GM21390 (cell line): Measurements from ENCODE around the gene VSX2.

ENCODE experiments used
- ATAC-seq: cut with Tn5 transposase; IDR thresholded peaks from one replicate; pipeline ENCODE4 v1.9.1; 2021; ENCODE audit not compliant: unreplicated experiment

Gene VSX2

DNA sequence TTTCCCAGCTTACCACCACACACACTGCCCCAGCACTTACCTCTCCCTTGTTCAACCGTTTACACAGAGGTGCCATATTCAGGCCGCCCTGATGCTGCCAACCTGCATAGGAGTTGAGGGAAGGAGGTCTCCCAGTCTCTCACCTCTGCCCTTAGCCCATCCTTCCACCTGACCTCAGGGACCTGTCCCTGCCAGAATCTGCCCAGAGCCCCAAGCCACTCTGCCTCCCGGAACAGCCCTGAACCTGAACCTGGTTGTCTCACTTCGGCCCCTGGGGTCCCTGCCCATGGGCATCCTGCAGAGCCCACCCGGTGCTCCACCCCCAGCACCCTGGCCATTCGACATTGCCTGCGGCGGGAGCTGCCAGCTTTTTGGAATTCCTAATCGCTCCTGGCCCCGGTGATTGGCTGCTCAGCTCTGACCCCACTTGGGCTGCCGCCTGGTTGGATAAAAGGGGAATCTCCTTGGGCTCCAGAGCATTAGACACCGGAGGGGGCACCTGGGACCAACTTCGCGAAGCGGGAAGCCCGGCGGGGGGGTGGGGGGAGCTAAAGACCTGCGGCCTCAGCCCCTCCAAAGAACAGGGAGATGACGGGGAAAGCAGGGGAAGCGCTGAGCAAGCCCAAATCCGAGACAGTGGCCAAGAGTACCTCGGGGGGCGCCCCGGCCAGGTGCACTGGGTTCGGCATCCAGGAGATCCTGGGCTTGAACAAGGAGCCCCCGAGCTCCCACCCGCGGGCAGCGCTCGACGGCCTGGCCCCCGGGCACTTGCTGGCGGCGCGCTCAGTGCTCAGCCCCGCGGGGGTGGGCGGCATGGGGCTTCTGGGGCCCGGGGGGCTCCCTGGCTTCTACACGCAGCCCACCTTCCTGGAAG lies at the start of gene VSX2:
Gene VSX2, plus strand, starts transcription at position 476 of the 874 bp plus-strand sequence. Its CDS starts 113 bp downstream, at position 589.
- no peak for ATAC-seq

DNA sequence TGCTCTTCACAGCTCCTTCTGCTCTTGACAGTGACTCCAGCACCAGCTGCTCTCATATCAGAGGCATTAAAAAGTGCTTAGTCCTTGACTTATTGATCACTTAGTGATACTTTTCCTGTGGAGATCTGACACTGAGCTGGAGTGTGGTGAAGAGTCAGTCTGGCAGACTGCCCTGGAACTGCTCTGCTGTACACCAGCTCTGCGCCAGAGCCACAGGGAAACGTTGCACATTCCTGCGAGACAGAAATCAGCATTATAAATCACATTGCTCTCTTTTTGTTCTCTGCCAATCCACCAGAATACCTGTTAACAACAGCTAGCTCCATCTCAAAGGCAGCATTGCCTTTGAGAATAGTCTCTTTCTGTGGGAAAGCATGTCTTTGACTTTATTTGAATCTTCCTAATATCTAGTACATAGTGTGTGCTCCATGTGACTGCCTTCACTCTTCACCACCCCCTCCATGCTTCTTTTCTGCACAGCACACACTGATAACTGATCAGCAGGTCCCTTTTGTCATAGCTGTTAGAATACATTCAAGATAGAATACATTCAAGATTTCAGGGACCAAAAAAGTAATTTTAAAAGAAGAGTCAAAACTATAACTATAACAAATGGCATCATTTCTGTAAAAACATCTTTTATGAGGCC lies 48.2 kb upstream of the VSX2 start:
- ATAC-seq: no peak

DNA sequence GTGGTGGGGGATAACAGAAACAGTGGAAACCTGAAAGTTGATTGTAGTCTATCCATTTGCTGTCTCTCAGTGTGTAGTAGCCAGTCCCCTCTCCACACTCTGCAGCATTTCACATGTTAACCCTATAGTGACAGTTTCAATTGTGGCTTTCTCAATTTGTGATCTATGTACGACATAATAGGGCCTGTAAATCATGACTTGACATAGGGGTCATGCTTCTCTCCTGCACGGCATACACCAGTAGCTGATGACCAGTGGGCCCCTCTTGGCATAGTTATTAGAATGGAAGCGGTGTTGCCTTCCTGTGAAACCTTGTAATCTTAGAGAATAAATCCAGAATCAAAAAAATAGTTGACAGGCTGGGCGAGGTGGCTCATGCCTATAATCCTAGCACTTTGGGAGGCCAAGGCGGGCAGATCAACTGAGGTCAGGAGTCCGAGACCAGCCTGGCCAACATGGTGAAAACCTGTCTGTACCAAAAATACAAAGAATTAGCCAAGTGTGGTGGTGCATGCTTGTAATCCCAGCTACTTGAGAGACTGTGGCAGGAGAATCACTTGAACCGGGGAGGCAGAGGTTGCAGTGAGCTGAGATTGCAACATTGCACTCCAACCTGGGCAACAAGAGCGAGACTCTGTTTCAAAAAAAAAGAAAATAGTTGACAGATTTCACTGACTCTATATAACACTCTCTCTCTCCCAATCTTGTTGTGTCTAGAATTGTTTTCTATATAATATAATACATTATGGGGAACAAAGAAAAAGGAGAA lies 44.6 kb upstream of the VSX2 start:
- ATAC-seq: no peak

- ATAC-seq: no peak
Observed at GRCh38 chr14:74195623-74196022, 43.6 kb upstream of the VSX2 start.

DNA sequence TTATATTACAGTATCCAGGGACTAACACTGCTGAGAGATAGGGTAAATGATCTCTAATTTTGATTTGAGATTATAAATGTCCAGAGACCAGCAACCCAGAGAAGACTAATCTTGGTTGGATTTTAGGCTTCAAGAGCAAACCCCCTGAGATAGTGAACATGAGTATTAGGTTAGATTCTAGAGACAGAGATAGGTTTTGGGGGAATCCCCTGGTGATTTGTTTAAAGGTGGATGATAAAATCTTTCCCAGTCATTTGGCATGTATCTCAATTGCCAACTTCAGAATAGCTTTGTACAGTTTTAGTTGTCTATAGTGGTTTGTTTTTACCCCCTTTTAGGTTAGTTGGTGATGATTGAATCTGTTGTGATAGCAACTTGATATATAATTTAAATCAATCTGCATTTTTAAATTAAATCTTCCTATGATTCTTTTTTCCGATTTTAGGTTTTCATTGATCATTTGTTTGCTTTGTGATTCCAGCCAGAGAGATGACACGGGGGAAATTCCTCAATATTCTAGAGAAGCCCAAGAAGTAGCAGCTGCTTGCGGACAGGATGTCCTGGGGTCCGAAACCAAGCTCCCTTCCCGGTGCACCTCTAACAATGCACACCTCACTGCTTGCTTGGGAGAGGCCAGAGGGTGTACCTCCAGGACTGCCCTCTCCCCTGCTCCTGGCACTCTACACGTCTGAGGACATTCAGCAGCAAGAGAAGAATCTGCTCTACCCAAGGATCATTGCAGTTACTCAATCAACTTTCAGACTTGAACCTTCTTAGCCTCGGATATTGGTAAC lies 40.6 kb upstream of the VSX2 start:
- ATAC-seq: no peak

GRCh38 chr14:74202113-74202512 lies 37.1 kb upstream of the VSX2 start:
- ATAC-seq: no peak

- no peak for ATAC-seq
Observed at GRCh38 chr14:74203639-74204038, 35.6 kb upstream of the VSX2 start.

- ATAC-seq: no peak
Observed at GRCh38 chr14:74204491-74204890, 34.8 kb upstream of the VSX2 start.

DNA sequence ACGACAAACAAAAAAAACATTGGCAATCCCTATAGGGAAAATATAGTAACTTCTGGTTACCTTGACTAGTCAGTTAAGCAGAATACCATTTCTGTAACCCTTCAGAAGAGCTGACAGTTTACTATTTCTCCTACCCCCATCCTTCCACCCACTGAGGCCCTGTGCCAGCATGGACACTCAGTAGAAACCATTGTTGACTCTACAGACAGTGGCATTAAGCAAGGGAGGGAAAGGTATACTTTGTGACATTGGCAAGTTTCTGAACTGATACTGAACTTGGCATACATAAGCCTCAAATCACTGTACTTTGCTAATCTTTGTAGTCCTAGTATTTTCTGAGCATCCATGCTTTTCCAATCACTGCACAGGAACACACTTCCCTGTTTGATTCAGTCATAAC lies 33.4 kb upstream of the VSX2 start:
- ATAC-seq: no peak

DNA sequence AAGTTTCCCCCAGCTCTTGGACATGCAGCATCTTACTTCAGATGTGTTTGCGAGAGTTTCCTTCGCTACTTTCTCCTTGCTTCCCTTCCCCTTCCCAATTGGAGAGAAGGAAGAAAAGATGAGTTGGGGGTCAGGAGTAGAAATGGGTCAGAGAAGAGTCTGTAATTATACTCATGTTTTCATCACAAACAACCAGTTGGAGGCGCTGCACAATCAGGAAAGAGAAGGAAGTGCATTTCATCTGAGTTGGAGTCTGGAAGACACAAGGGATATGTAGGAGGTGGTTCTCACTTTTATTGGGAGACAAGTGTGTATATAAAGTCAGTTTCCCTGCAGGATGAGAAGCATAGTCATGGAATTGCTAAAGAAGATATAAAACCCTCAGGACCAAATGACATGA lies 31.3 kb upstream of the VSX2 start:
- ATAC-seq: no peak

- ATAC-seq: no peak
Observed at GRCh38 chr14:74208642-74209041, 30.6 kb upstream of the VSX2 start.

GRCh38 chr14:74211945-74212580 lies 27.2 kb upstream of the VSX2 start:
- no peak for ATAC-seq

DNA sequence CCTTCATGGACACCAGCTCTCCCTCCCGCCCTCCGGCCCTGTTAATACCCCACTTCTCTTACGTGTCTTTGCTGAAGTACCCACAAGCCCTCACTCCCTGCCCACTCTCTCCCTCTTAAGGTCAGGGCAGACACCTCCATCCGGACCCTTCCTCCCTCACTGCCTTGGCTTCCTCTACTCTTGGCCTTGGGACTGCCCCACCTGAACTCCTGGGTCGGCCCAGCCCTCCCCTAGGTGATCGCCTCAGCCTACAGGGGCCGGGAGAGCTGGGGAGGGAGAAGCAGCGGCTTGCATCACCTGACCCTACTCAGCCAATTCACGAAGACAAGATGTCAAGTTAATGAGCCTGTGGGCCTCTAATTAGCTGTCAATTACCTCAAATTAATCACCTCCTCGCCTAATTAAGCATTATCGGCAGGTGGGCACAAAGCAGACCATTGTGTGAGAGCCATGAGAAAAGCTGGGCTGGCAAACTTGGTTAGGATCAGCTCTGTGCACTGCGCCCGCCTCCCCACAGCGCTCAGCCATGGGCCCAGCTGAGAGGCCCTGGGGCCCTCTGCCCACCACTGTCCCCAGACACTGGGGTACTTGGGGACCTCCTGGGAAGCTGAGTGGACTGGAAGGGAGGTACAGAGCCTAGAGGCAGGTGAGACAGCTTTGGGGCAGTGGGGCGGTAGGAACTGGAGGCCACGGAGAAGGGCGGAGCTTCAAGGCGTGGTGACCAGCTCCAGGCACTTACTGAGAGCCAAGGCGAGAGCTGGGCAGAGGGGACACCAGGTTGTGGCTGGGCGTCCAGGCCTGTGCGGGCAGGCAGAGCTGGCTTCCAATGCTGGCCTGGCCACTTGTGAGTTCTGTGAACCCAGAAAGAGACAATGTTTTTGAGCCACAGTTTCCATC lies 25.1 kb upstream of the VSX2 start:
- no peak for ATAC-seq

GRCh38 chr14:74216671-74217070 lies 22.6 kb upstream of the VSX2 start:
- ATAC-seq: no peak

DNA sequence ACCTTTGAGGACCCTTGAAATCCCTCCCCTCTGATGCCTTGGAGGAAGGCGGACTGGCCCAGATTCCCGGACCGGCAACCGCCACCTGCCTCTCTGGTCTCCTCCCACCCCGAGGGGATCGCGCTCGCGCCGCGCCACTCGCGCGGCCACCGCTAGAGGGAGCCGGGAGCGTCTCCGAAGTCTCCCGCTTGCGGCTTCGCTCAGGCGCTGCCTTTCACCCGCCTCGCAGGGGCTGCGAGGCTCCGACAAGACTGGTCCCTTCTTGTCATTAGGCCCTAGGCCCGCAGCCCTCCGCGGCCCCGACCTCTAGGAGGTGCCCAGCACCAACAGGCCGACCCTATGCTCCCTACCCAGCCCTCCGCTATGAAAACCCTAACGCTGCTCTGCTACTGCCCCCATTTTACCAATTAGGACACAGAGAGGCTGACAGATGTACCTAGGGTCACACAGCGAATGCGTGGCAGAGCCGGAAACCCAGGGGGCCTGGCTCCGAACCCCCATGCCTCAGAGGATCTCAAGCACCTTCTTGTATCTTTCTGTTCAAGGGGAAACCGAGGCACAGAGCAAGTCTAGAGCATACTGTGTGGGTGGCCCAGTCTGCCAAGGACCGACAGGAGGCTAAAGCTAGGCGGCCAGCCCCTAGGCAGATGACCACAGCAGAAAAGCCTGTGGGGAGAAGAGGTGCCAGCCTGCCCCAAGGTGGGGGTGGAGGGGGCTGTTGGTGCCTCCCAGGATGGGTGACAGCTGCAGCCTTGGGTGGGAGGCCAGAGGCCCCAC lies 21.4 kb upstream of the VSX2 start:
- ATAC-seq: peak; percentile 66

DNA sequence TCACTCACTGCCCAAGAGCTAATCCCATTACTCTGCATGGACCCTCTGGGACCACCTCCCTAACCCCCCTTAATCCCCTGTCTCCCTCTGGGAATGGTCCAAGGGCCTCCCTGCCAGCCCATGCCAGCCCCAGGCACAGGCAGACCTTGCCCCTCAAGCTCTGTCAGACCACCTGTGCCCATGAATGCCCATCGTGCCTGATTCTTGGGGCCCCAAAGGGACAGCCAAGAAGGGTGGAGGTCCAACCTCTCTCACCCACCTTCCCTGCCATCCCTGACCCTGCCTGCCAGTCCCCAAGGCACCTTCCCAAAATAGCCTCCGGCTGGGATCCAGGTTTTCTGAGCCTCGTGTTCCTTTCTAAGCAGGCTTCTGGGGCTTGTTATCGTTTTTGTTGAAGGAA lies 20.8 kb upstream of the VSX2 start:
- ATAC-seq: no peak

- ATAC-seq: no peak
Observed at GRCh38 chr14:74219277-74220205, 19.7 kb upstream of the VSX2 start.

GRCh38 chr14:74220991-74221390 lies 18.3 kb upstream of the VSX2 start:
- no peak for ATAC-seq
